ENCODE measurements around the gene BPIFA1. TPM values are rescaled to one million over a fixed set of nuclear protein-coding genes. Genes with fewer than 3 reads are reported as not detected.

The BPIFA1 gene
- total RNA-seq, 1 experiment from 2014 or later, result not detected

GRCh38 chr20:33199026-33199425, 36.8 kb upstream of the BPIFA1 start:
- Mint-ChIP-seq H3K4me1 (no peaks in the 10 kb centered on the region), H3K27ac (no peak overlapping the region), H3K9me3 (no peaks in the 10 kb centered on the region), H3K27me3 (ENCODE audit: low read depth) (peaks cover 7% of the 10 kb centered on the region; the same call in 1 of the 2 replicates), H3K4me3 (no peak overlapping the region), H3K36me3 (no peaks in the 10 kb centered on the region)
- ATAC-seq (no peak), DNase-seq (ENCODE audit: low spot score) (no peak)
- CTCF ChIA-PET, result interaction anchor here (0.6 to 2.0 kb wide), 2 partner anchors 13 to 64 kb away, joined by 3 to 5 read pairs; no protein-coding TSS in a partner anchor
- TF ChIP-seq CREM (CRISPR knock-in tag; IDR thresholded peaks at IDR 0.05), result no peak
- no peak for TF ChIP-seq TEAD1 (CRISPR knock-in tag; IDR thresholded peaks at IDR 0.05)
- no peak for TF ChIP-seq JUN (CRISPR knock-in tag; IDR thresholded peaks at IDR 0.05)
- TF ChIP-seq, protein P1, sequence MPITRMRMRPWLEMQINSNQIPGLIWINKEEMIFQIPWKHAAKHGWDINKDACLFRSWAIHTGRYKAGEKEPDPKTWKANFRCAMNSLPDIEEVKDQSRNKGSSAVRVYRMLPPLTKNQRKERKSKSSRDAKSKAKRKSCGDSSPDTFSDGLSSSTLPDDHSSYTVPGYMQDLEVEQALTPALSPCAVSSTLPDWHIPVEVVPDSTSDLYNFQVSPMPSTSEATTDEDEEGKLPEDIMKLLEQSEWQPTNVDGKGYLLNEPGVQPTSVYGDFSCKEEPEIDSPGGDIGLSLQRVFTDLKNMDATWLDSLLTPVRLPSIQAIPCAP (CRISPR knock-in tag; IDR thresholded peaks at IDR 0.05), result no peak
- TF ChIP-seq ZNF416 (CRISPR knock-in tag; IDR thresholded peaks at IDR 0.05), result no peak
- TF ChIP-seq NR2C2 (CRISPR knock-in tag; IDR thresholded peaks at IDR 0.05), result no peak
- TF ChIP-seq FOXK1 (CRISPR knock-in tag; IDR thresholded peaks at IDR 0.05), result no peak
- TF ChIP-seq, protein P2, sequence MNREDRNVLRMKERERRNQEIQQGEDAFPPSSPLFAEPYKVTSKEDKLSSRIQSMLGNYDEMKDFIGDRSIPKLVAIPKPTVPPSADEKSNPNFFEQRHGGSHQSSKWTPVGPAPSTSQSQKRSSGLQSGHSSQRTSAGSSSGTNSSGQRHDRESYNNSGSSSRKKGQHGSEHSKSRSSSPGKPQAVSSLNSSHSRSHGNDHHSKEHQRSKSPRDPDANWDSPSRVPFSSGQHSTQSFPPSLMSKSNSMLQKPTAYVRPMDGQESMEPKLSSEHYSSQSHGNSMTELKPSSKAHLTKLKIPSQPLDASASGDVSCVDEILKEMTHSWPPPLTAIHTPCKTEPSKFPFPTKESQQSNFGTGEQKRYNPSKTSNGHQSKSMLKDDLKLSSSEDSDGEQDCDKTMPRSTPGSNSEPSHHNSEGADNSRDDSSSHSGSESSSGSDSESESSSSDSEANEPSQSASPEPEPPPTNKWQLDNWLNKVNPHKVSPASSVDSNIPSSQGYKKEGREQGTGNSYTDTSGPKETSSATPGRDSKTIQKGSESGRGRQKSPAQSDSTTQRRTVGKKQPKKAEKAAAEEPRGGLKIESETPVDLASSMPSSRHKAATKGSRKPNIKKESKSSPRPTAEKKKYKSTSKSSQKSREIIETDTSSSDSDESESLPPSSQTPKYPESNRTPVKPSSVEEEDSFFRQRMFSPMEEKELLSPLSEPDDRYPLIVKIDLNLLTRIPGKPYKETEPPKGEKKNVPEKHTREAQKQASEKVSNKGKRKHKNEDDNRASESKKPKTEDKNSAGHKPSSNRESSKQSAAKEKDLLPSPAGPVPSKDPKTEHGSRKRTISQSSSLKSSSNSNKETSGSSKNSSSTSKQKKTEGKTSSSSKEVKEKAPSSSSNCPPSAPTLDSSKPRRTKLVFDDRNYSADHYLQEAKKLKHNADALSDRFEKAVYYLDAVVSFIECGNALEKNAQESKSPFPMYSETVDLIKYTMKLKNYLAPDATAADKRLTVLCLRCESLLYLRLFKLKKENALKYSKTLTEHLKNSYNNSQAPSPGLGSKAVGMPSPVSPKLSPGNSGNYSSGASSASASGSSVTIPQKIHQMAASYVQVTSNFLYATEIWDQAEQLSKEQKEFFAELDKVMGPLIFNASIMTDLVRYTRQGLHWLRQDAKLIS (CRISPR knock-in tag; IDR thresholded peaks at IDR 0.05; ENCODE audit: borderline replicate concordance), result no peak
- TF ChIP-seq, protein P3, sequence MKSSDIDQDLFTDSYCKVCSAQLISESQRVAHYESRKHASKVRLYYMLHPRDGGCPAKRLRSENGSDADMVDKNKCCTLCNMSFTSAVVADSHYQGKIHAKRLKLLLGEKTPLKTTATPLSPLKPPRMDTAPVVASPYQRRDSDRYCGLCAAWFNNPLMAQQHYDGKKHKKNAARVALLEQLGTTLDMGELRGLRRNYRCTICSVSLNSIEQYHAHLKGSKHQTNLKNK (CRISPR knock-in tag; IDR thresholded peaks at IDR 0.05), result no peak
- TF ChIP-seq, protein P4, sequence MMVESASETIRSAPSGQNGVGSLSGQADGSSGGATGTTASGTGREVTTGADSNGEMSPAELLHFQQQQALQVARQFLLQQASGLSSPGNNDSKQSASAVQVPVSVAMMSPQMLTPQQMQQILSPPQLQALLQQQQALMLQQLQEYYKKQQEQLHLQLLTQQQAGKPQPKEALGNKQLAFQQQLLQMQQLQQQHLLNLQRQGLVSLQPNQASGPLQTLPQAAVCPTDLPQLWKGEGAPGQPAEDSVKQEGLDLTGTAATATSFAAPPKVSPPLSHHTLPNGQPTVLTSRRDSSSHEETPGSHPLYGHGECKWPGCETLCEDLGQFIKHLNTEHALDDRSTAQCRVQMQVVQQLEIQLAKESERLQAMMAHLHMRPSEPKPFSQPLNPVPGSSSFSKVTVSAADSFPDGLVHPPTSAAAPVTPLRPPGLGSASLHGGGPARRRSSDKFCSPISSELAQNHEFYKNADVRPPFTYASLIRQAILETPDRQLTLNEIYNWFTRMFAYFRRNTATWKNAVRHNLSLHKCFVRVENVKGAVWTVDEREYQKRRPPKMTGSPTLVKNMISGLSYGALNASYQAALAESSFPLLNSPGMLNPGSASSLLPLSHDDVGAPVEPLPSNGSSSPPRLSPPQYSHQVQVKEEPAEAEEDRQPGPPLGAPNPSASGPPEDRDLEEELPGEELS (CRISPR knock-in tag; IDR thresholded peaks at IDR 0.05), result no peak
- POLR2A ChIA-PET, result no interaction called here

- ChIA-PET CTCF (interaction anchor here (0.6 kb wide), 1 partner anchor 13 kb away, joined by 4 read pairs; no protein-coding TSS in a partner anchor), POLR2A (interaction anchor here (0.6 kb wide), 1 partner anchor 26 kb away, joined by 4 read pairs; no protein-coding TSS in a partner anchor)
- Mint-ChIP-seq H3K27ac (no peak overlapping the region), H3K4me3 (no peak overlapping the region), H3K27me3 (ENCODE audit: low read depth) (peaks cover 3% of the 10 kb centered on the region; the same call in 1 of the 2 replicates), H3K9me3 (no peaks in the 10 kb centered on the region), H3K4me1 (no peaks in the 10 kb centered on the region), H3K36me3 (no peaks in the 10 kb centered on the region)
- no peak for DNase-seq (ENCODE audit: low spot score)
- ATAC-seq, result no peak
- TF ChIP-seq GABPB1 (CRISPR knock-in tag; IDR thresholded peaks at IDR 0.05), result no peak
- no peak for TF ChIP-seq ZNF416 (CRISPR knock-in tag; IDR thresholded peaks at IDR 0.05)
- TF ChIP-seq FOXP1 (CRISPR knock-in tag; IDR thresholded peaks at IDR 0.05; ENCODE audit: borderline replicate concordance), result no peak
- no peak for TF ChIP-seq NFATC4 (CRISPR knock-in tag; IDR thresholded peaks at IDR 0.05)
- TF ChIP-seq GTF2I (CRISPR knock-in tag; conservative IDR thresholded peaks at IDR 0.05), result no peak
- no peak for TF ChIP-seq ZBTB21 (CRISPR knock-in tag; IDR thresholded peaks at IDR 0.05; ENCODE audit: borderline replicate concordance)
- TF ChIP-seq, protein P5, sequence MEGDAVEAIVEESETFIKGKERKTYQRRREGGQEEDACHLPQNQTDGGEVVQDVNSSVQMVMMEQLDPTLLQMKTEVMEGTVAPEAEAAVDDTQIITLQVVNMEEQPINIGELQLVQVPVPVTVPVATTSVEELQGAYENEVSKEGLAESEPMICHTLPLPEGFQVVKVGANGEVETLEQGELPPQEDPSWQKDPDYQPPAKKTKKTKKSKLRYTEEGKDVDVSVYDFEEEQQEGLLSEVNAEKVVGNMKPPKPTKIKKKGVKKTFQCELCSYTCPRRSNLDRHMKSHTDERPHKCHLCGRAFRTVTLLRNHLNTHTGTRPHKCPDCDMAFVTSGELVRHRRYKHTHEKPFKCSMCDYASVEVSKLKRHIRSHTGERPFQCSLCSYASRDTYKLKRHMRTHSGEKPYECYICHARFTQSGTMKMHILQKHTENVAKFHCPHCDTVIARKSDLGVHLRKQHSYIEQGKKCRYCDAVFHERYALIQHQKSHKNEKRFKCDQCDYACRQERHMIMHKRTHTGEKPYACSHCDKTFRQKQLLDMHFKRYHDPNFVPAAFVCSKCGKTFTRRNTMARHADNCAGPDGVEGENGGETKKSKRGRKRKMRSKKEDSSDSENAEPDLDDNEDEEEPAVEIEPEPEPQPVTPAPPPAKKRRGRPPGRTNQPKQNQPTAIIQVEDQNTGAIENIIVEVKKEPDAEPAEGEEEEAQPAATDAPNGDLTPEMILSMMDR (IDR thresholded peaks at IDR 0.05), result no peak
- no peak for TF ChIP-seq ELF4 (CRISPR knock-in tag; IDR thresholded peaks at IDR 0.05; ENCODE audit: low read depth)
- no peak for TF ChIP-seq JAZF1 (CRISPR knock-in tag; IDR thresholded peaks at IDR 0.05)
- no peak for TF ChIP-seq RELA (CRISPR knock-in tag; IDR thresholded peaks at IDR 0.05; ENCODE audit: borderline replicate concordance)
- no peak for TF ChIP-seq ATF6 (CRISPR knock-in tag; IDR thresholded peaks at IDR 0.05)
- TF ChIP-seq, protein P2 (CRISPR knock-in tag; IDR thresholded peaks at IDR 0.05; ENCODE audit: borderline replicate concordance), result no peak
Measured at GRCh38 chr20:33202451-33202850, 33.3 kb upstream of the BPIFA1 start.
